Osteoblast (primary cell): Measurements from ENCODE around the gene GAK. TPM values are rescaled to one million over a fixed set of nuclear protein-coding genes. Genes with fewer than 3 reads are reported as not detected.

Experiments
- DNase-seq: peaks from one replicate; pipeline ENCODE4 v3.0.0; 2011; ENCODE audit warnings: low spot score, mixed read lengths; ENCODE audit not compliant: insufficient read length; ENCODE audit errors: missing footprints
- H2AFZ ChIP-seq: 2 replicates; pipeline ENCODE4 v1.6.0; 2011; ENCODE audit warnings: mild to moderate bottlenecking, low read length
- H3K27ac ChIP-seq: 2 replicates; pipeline ENCODE4 v1.5.1; 2011; ENCODE audit warnings: mild to moderate bottlenecking, low read depth, low read length, moderate library complexity
- H3K27me3 ChIP-seq: 2 replicates; pipeline ENCODE4 v1.6.0; 2012; ENCODE audit warnings: mild to moderate bottlenecking, control low read depth, inconsistent platforms, low read length, moderate library complexity; ENCODE audit not compliant: insufficient read depth
- H3K36me3 ChIP-seq: 2 replicates; pipeline ENCODE4 v1.5.1; 2011; ENCODE audit warnings: mild to moderate bottlenecking, low read length, control low read depth, moderate library complexity; ENCODE audit not compliant: insufficient read depth
- H3K4me1 ChIP-seq: 2 replicates; pipeline ENCODE4 v1.5.1; 2011; ENCODE audit warnings: mild to moderate bottlenecking, low read length, control low read depth, moderate library complexity; ENCODE audit not compliant: insufficient read depth
- H3K4me2 ChIP-seq: 2 replicates; pipeline ENCODE4 v1.6.0; 2011; ENCODE audit warnings: mild to moderate bottlenecking, low read length; ENCODE audit not compliant: insufficient read depth
- H3K4me3 ChIP-seq: fragments of 200-600 bp; sonication (generic); 3 replicates; pipeline ENCODE4 v1.5.1; 2012; ENCODE audit warnings: mild to moderate bottlenecking, low read length, inconsistent platforms; ENCODE audit not compliant: insufficient read depth
- H3K79me2 ChIP-seq: 2 replicates; pipeline ENCODE4 v1.6.0; 2012; ENCODE audit warnings: mild to moderate bottlenecking, low read length, control low read depth, inconsistent platforms; ENCODE audit not compliant: insufficient read depth
- H3K9me3 ChIP-seq: 2 replicates; pipeline ENCODE4 v1.5.1; 2011; ENCODE audit warnings: low read depth, low read length, control low read depth
- H4K20me1 ChIP-seq: 2 replicates; pipeline ENCODE4 v1.6.0; 2012; ENCODE audit warnings: mild to moderate bottlenecking, low read length, control low read depth; ENCODE audit not compliant: insufficient read depth
- total RNA-seq: library from RNA; depleted of rRNA; stranded (reverse); fragments of >200 nt; gene quantifications from 2 replicates; pipeline ENCODE4 v1.2.3, GENCODE V29; 2012
- TF ChIP-seq, protein P1 (sequence below): IDR thresholded peaks from 2 replicates; pipeline ENCODE4 v1.5.1; 2011; ENCODE audit warnings: mild to moderate bottlenecking, low read depth, low read length, moderate library complexity; ENCODE audit errors: extremely low read depth

The GAK gene
- total RNA-seq, 1 donor: 48.9 TPM

DNA sequence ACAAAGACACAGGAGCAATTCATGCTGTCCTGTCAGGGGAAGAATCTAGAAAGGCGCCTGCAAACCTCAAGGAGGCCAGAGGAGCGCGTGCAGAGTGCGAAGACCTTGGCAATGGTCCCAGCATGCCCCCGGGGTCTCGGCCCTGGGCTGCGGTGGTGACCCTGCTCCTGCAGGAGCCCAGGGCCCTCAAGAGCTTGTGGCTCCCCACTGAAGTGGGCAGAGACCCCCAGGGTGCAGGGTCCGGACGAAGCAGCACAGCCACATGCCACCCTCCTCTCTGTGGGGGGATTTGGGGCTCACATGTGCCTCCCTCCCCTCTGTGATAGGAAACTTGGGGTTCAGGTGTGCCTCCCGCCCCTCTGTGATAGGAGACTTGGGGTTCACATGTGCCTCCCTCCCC lies 39.3 kb downstream of the GAK start:
- Histone ChIP-seq H2AFZ (no peak overlapping the region), H3K36me3 (peaks cover 23% of the 10 kb centered on the region), H3K9me3 (no peaks in the 10 kb centered on the region), H3K4me3 (no peak overlapping the region), H3K27ac (no peak overlapping the region), H3K27me3 (no peaks in the 10 kb centered on the region), H3K4me1 (no peaks in the 10 kb centered on the region), H4K20me1 (peaks cover 5% of the 10 kb centered on the region), H3K4me2 (no peak overlapping the region), H3K79me2 (peaks cover 2% of the 10 kb centered on the region)
- DNase-seq: no peak
- TF ChIP-seq, protein P1, sequence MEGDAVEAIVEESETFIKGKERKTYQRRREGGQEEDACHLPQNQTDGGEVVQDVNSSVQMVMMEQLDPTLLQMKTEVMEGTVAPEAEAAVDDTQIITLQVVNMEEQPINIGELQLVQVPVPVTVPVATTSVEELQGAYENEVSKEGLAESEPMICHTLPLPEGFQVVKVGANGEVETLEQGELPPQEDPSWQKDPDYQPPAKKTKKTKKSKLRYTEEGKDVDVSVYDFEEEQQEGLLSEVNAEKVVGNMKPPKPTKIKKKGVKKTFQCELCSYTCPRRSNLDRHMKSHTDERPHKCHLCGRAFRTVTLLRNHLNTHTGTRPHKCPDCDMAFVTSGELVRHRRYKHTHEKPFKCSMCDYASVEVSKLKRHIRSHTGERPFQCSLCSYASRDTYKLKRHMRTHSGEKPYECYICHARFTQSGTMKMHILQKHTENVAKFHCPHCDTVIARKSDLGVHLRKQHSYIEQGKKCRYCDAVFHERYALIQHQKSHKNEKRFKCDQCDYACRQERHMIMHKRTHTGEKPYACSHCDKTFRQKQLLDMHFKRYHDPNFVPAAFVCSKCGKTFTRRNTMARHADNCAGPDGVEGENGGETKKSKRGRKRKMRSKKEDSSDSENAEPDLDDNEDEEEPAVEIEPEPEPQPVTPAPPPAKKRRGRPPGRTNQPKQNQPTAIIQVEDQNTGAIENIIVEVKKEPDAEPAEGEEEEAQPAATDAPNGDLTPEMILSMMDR: no peak

DNA sequence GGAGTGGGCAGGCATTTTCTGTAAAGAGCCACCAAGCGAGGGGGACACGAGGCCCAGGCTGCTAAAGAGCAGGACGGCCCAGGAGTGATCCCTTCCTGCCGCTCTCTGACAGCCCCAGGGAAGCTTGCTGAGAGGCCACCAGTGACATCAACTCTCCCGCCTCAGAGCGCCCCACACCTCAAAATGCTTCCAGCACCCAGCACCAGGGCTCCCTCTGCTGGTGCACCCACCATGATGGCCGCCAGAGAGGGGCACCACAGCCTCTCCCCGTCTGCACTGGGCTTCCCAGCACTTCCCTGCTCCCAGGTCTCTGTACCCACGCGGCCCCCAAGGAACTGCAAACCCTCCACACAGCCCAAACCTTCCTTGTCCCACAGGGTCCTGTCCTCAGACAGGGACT lies 40.4 kb downstream of the GAK start:
- Histone ChIP-seq H3K27ac (no peak overlapping the region), H2AFZ (no peak overlapping the region)
- DNase-seq: no peak

DNA sequence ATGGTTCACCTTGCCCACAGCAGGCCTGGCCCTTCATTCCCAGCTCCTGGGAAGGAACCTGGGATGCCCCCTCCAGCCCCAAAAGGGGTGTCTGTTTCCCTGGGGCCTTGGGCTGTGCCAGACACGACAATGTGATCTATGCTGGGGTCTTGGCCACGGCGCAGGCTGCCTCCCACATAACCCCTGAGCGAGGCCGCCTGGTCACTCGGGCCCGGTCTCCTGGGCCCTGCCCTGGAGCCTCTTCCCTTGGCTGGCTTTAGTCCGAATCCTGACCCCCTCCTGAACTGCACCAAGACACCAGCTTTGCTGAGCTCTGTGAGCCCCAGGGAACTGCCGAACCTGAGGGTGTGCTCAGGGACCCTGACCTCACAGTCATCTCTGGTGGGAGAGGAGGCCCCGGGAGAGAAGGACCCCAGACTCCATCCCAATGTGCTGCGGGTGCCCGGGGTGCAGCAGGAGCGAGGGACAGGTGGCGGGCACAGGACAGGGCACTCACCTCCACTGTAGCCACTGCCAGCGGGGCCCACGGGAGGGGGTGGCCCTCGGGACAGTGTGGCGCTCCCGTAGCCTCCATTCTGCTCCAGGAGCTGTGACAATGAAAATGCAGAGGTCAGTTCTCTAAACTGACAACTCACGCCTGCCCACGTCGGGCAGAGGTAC lies 42.0 kb downstream of the GAK start:
- Histone ChIP-seq H3K4me1 (no peaks in the 10 kb centered on the region), H3K79me2 (no peaks in the 10 kb centered on the region), H3K36me3 (peaks cover 23% of the 10 kb centered on the region), H3K4me3 (no peak overlapping the region), H4K20me1 (peaks cover 7% of the 10 kb centered on the region), H3K27me3 (no peaks in the 10 kb centered on the region), H3K4me2 (no peak overlapping the region), H2AFZ (no peak overlapping the region), H3K9me3 (no peaks in the 10 kb centered on the region), H3K27ac (no peak overlapping the region)
- DNase-seq: no peak
- TF ChIP-seq, protein P1: no peak

More for the DNA sequence above, 40.4 kb downstream of the GAK start:
- no peaks in the 10 kb centered on the region for H3K9me3 ChIP-seq
- peaks cover 7% of the 10 kb centered on the region for H4K20me1 ChIP-seq
- H3K79me2 ChIP-seq: no peaks in the 10 kb centered on the region
- TF ChIP-seq, protein P1: peak; percentile 20
- H3K36me3 ChIP-seq: peaks cover 16% of the 10 kb centered on the region
- H3K4me1 ChIP-seq: no peaks in the 10 kb centered on the region
- H3K4me3 ChIP-seq: no peak overlapping the region
- no peak overlapping the region for H3K4me2 ChIP-seq
- no peaks in the 10 kb centered on the region for H3K27me3 ChIP-seq

DNA sequence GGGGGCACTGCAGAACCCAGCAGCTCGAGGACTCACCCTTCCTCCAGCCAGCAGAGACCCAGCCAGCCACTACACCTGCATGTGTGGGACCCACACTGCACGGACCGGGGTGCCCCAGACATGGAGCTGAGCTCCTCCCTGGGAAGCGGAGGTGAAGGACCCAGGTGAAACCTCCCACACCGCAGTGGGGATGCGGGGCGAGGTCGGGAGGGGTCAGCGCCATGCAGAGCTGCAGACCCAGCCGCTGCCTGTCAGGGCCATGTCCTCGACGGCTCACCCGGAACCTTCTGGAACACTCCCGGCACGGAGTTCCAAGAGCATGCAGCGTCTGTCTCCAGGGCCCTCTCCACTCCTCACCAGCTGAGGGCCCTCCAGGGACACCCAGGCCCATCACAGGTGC lies 42.6 kb downstream of the GAK start:
- Histone ChIP-seq H3K4me1 (no peaks in the 10 kb centered on the region), H3K36me3 (peaks cover 28% of the 10 kb centered on the region), H3K4me2 (no peak overlapping the region), H3K27me3 (no peaks in the 10 kb centered on the region), H3K4me3 (no peak overlapping the region), H2AFZ (no peak overlapping the region), H3K9me3 (no peaks in the 10 kb centered on the region), H3K27ac (no peak overlapping the region), H4K20me1 (peaks cover 7% of the 10 kb centered on the region), H3K79me2 (no peaks in the 10 kb centered on the region)
- DNase-seq: no peak
- TF ChIP-seq, protein P1: no peak
